Mesendoderm (in vitro differentiated cells): ENCODE results near the gene SRMS.

Source experiments
- DNase-seq: peaks from one replicate; pipeline ENCODE4 v3.0.0; 2013
- H2AK5ac ChIP-seq: 2 replicates; pipeline ENCODE4 v1.6.1; 2013; ENCODE audit warnings: low read length, inconsistent platforms
- H2BK120ac ChIP-seq: 2 replicates; pipeline ENCODE4 v1.6.1; 2013; ENCODE audit warnings: low read depth, mild to moderate bottlenecking, low read length, moderate library complexity, mixed read lengths
- H2BK15ac ChIP-seq: replicated peaks from 2 replicates; pipeline ENCODE4 v1.6.1; 2013; ENCODE audit warnings: low read depth, mild to moderate bottlenecking, moderate library complexity
- H2BK5ac ChIP-seq: 2 replicates; pipeline ENCODE4 v1.6.1; 2013; ENCODE audit warnings: low read length, inconsistent platforms
- H3K18ac ChIP-seq: 2 replicates; pipeline ENCODE4 v1.6.1; 2013; ENCODE audit warnings: mild to moderate bottlenecking, low read length, mixed read lengths
- H3K23ac ChIP-seq: one replicate; pipeline ENCODE4 v1.6.1; 2013; ENCODE audit warnings: low read length
- H3K27ac ChIP-seq: 2 replicates; pipeline ENCODE4 v1.5.1; 2013; ENCODE audit warnings: low read depth, mild to moderate bottlenecking, inconsistent platforms, low read length, moderate library complexity
- H3K27me3 ChIP-seq: 2 replicates; pipeline ENCODE4 v1.6.1; 2013; ENCODE audit warnings: low read length, control low read depth, mild to moderate bottlenecking, inconsistent platforms; ENCODE audit not compliant: insufficient read depth, poor library complexity
- H3K36me3 ChIP-seq: 2 replicates; pipeline ENCODE4 v1.6.1; 2013; ENCODE audit warnings: low read length, inconsistent platforms; ENCODE audit not compliant: control insufficient read depth, insufficient read depth
- H3K4ac ChIP-seq: one replicate; pipeline ENCODE4 v1.6.1; 2013; ENCODE audit warnings: low read depth, mild to moderate bottlenecking, low read length, moderate library complexity
- H3K4me1 ChIP-seq: 2 replicates; pipeline ENCODE4 v1.6.1; 2013; ENCODE audit warnings: low read depth, low read length, inconsistent platforms; ENCODE audit not compliant: control insufficient read depth
- H3K4me2 ChIP-seq: 2 replicates; pipeline ENCODE4 v1.6.1; 2013; ENCODE audit warnings: low read length
- H3K4me3 ChIP-seq: 2 replicates; pipeline ENCODE4 v1.5.1; 2013; ENCODE audit warnings: mild to moderate bottlenecking, low read length
- H3K56ac ChIP-seq: one replicate; pipeline ENCODE4 v1.6.1; 2013; ENCODE audit warnings: low read length
- H3K79me1 ChIP-seq: 2 replicates; pipeline ENCODE4 v1.6.1; 2013; ENCODE audit warnings: low read length, inconsistent platforms
- H3K79me2 ChIP-seq: 2 replicates; pipeline ENCODE4 v1.6.1; 2013; ENCODE audit warnings: mild to moderate bottlenecking, low read length; ENCODE audit not compliant: control insufficient read depth, insufficient read depth
- H3K9ac ChIP-seq: 2 replicates; pipeline ENCODE4 v1.6.1; 2013; ENCODE audit warnings: low read length, inconsistent platforms
- H4K5ac ChIP-seq: one replicate; pipeline ENCODE4 v1.6.1; 2013; ENCODE audit warnings: low read length
- H4K8ac ChIP-seq: one replicate; pipeline ENCODE4 v1.6.1; 2013; ENCODE audit warnings: low read depth, mild to moderate bottlenecking, control low read depth, low read length, moderate library complexity
- WGBS: extraction: QIAGEN DNeasy Blood & Tissue Kit; methylation state at CpG from one replicate; pipeline ENCODE4 v1.1.7; 2013; ENCODE audit warnings: low lambda C conversion rate, missing lambda C conversion rate; ENCODE audit not compliant: insufficient coverage; ENCODE audit errors: extremely low coverage; 5-methylcytosine and 5-hydroxymethylcytosine counted together

Gene SRMS

DNA sequence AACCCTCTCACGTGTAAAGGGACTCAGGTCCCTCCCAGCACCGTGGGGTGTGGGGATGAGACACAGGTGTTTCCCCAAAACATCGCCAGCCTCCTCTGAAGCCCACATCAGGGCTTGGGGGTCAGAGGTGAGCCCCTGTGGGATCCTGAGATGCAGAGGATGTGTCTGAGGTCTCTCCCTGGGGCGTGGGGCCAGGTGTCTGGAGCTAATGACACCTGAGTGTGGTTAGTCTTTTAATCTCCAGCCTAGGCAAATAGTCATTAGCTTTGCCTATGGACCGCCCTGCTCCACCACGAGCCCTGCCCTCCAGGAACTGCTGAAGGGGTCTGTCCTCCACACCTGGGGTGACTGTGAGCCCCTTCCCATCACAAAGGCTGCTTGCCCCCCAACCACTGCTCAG is 1.7 kb downstream of the SRMS start:
- WGBS: no CpG with 5 or more reads among the region's 6 CpGs
- H3K4ac ChIP-seq: no peak overlapping the region
- H2BK15ac ChIP-seq: no peak overlapping the region

DNA sequence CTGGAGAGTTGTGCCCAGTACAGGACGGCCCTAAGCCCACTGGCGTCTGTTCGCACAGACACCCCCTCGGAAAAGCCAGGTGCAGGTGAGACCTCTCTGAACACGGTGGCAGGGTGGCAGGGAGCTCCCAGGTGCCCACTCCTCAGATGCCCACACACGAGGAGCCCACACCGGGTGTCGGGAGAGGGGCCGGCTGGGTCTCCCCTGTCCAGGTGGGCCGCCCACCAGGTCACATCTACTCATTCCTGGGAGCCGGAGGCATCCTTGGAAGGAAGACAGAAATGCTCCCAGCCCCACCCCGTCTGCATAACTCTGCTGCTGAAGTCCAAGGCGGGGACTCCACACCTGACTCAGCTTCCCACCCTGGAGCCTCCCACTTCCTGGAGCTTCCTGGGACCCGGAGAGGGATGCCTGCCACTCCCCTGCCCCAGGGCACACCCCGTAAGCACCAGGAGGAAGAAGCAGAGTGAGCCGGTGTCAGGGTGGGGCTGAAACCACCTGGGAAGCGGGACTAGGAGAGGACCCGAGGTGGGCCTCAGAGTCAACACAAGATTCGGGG is 2.5 kb downstream of the SRMS start:
- H3K27me3 ChIP-seq: no peaks in the 10 kb centered on the region
- H3K18ac ChIP-seq: no peak overlapping the region
- no CpG with 5 or more reads among the region's 19 CpGs for WGBS
- no peaks in the 10 kb centered on the region for H3K79me2 ChIP-seq
- no peak overlapping the region for H3K56ac ChIP-seq
- no peak overlapping the region for H3K27ac ChIP-seq
- H3K4me2 ChIP-seq: no peak overlapping the region
- no peak overlapping the region for H3K23ac ChIP-seq
- no peak overlapping the region for H2BK120ac ChIP-seq
- no peak overlapping the region for H2BK5ac ChIP-seq
- H2BK15ac ChIP-seq: no peak overlapping the region
- H4K5ac ChIP-seq: no peak overlapping the region
- no peak overlapping the region for H3K4ac ChIP-seq
- no peaks in the 10 kb centered on the region for H3K79me1 ChIP-seq
- DNase-seq: no peak
- H3K9ac ChIP-seq: no peak overlapping the region
- no peak overlapping the region for H4K8ac ChIP-seq
- H3K4me3 ChIP-seq: no peak overlapping the region
- no peak overlapping the region for H2AK5ac ChIP-seq
- H3K36me3 ChIP-seq: no peaks in the 10 kb centered on the region
- H3K4me1 ChIP-seq: no peaks in the 10 kb centered on the region

More for the DNA sequence above, 1.7 kb downstream of the SRMS start:
- no peak overlapping the region for H2AK5ac ChIP-seq
- no peak overlapping the region for H2BK120ac ChIP-seq
- no peak overlapping the region for H3K27ac ChIP-seq
- no peaks in the 10 kb centered on the region for H3K4me1 ChIP-seq
- no peaks in the 10 kb centered on the region for H3K79me1 ChIP-seq
- H3K4me2 ChIP-seq: no peak overlapping the region
- H3K79me2 ChIP-seq: no peaks in the 10 kb centered on the region
- DNase-seq: no peak
- no peaks in the 10 kb centered on the region for H3K36me3 ChIP-seq
- no peak overlapping the region for H3K18ac ChIP-seq
- H4K8ac ChIP-seq: no peak overlapping the region
- no peak overlapping the region for H3K9ac ChIP-seq
- no peak overlapping the region for H3K4me3 ChIP-seq
- H2BK5ac ChIP-seq: no peak overlapping the region
- no peak overlapping the region for H3K23ac ChIP-seq
- no peaks in the 10 kb centered on the region for H3K27me3 ChIP-seq
- H3K56ac ChIP-seq: no peak overlapping the region
- no peak overlapping the region for H4K5ac ChIP-seq

DNA sequence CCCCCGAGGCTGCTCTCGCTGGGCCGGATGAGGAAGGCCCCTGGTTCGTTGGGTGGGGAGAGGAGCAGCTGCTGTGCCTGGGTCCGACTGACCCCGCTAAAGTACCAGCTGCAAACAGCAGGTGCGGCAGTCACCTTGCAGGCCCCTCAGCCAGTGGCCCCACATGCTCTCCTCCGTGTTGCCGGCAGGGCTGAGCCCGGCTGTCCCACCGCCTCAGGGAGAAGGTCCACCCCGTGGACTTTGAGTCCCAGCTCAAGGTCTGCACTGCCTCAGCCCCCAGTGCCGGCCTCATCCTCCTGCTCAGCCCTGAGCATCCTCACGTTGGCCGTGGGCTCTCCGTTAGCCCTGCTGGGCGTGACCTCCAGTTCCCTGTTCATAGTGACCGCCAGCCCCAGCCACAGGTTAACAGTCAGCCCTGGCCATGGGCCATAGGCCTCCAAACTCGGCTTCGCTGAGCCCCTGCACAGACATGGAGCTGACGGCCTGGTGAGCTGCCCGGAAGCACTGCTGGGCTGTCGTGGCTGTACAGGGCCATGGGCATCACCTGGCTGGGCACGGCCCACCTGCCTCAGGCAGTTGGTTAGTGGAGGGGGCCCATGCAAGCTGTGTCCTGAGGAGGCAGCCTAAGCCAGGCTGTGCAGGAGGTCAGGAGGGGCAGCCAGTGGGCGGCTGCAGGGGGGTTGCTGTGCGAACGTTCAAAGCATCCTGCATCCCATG is 3.1 kb downstream of the SRMS start:
- Histone ChIP-seq H3K36me3 (no peaks in the 10 kb centered on the region), H3K56ac (no peak overlapping the region), H3K4ac (no peak overlapping the region), H3K4me3 (no peak overlapping the region), H2BK5ac (no peak overlapping the region), H3K9ac (no peak overlapping the region), H3K27ac (no peak overlapping the region), H2BK120ac (no peak overlapping the region), H3K79me1 (no peaks in the 10 kb centered on the region), H3K27me3 (no peaks in the 10 kb centered on the region), H2BK15ac (no peak overlapping the region), H3K4me1 (no peaks in the 10 kb centered on the region), H4K5ac (no peak overlapping the region), H4K8ac (no peak overlapping the region), H2AK5ac (no peak overlapping the region), H3K79me2 (no peaks in the 10 kb centered on the region), H3K4me2 (no peak overlapping the region), H3K18ac (no peak overlapping the region), H3K23ac (no peak overlapping the region)
- no CpG with 5 or more reads among the region's 27 CpGs for WGBS
- no peak for DNase-seq

DNA sequence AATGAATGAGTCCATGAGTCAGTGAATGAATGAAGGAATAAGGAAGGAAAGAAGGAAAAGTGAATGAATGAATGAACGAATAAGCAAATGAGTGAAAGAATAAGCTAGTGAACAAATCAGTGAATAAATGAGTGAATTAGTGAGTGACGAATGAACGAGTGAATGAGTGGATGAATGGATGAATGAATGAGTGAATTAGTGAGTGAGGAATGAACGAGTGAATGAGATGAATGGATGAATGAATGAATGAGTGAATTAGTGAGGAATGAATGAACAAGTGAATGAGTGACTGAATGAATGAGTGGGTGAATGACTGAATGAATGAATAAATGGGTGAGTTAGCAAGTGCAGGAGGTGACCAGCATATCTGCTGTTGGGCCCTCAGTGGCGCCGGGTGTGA is 3.8 kb downstream of the SRMS start:
- DNase-seq: no peak
- Histone ChIP-seq H3K4ac (no peak overlapping the region), H3K23ac (no peak overlapping the region), H2BK120ac (no peak overlapping the region), H3K18ac (no peak overlapping the region), H4K8ac (no peak overlapping the region), H2BK5ac (no peak overlapping the region), H2AK5ac (no peak overlapping the region), H3K56ac (no peak overlapping the region), H4K5ac (no peak overlapping the region), H3K4me2 (no peak overlapping the region), H3K27me3 (no peaks in the 10 kb centered on the region), H3K36me3 (no peaks in the 10 kb centered on the region), H2BK15ac (no peak overlapping the region), H3K4me1 (no peaks in the 10 kb centered on the region), H3K4me3 (no peak overlapping the region), H3K9ac (no peak overlapping the region), H3K79me2 (no peaks in the 10 kb centered on the region), H3K27ac (no peak overlapping the region), H3K79me1 (no peaks in the 10 kb centered on the region)
- WGBS: 100% methylated on average over 3 of the region's 6 CpGs

DNA sequence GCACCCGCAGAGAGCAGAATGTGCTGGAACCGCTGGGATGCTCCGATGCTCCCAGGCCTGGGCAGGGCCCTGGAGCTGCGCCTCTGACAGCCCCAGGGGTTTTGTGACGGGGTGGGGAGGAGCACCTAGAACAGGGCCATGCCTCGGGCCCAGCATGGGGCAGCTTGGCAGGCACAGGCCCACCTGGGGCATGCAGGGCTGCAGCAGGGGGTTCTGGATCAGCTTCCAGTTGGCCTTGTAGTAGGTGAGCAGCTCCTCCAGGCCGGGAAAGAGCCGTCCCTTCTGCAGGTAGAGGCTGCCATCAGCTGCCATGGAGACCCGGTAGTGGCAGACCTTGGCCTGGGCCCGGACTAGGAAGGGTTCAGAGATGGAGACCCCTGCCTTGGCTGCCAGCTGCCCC is 4.4 kb downstream of the SRMS start:
- Histone ChIP-seq H3K23ac (no peak overlapping the region), H3K4ac (no peak overlapping the region), H3K9ac (no peak overlapping the region), H3K79me1 (no peaks in the 10 kb centered on the region), H3K27me3 (no peaks in the 10 kb centered on the region), H3K27ac (no peak overlapping the region), H3K4me2 (no peak overlapping the region), H3K79me2 (no peaks in the 10 kb centered on the region), H2AK5ac (no peak overlapping the region), H2BK120ac (no peak overlapping the region), H2BK15ac (no peak overlapping the region), H3K18ac (no peak overlapping the region), H3K36me3 (no peaks in the 10 kb centered on the region), H3K4me3 (no peak overlapping the region), H3K56ac (no peak overlapping the region), H4K8ac (no peak overlapping the region), H3K4me1 (no peaks in the 10 kb centered on the region), H4K5ac (no peak overlapping the region), H2BK5ac (no peak overlapping the region)
- WGBS: no CpG with 5 or more reads among the region's 10 CpGs
- DNase-seq: no peak

DNA sequence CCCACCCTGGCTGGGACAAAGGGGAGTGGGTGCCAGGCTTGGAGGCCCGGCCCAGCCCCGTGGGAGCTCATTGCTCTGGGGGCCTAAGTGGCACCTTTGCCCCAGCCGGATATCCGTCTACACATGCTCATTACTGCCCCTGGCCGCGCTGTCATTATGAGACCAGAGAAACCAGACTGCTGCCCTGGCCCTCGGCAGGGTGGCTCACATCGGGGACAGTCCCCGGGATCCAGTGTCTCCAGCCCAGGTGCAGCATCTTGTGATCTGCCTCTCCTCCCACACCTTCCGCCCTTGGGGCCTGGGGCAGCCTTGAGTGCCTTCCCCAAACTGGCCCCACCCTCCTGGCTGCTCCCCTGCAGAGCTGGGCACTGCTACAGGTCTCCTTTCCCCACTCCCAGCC is 4.9 kb downstream of the SRMS start:
- Histone ChIP-seq H2AK5ac (no peak overlapping the region), H3K36me3 (no peaks in the 10 kb centered on the region), H3K4me2 (no peak overlapping the region), H3K56ac (no peak overlapping the region), H2BK15ac (no peak overlapping the region), H3K79me1 (no peaks in the 10 kb centered on the region), H3K4ac (no peak overlapping the region), H3K79me2 (no peaks in the 10 kb centered on the region), H3K27ac (no peak overlapping the region), H3K4me3 (no peak overlapping the region), H4K8ac (no peak overlapping the region), H2BK120ac (no peak overlapping the region), H3K27me3 (no peaks in the 10 kb centered on the region), H3K9ac (no peak overlapping the region), H3K23ac (no peak overlapping the region), H3K4me1 (no peaks in the 10 kb centered on the region), H3K18ac (no peak overlapping the region), H2BK5ac (no peak overlapping the region), H4K5ac (no peak overlapping the region)
- no CpG with 5 or more reads among the region's 10 CpGs for WGBS
- DNase-seq: no peak
